Skeletal muscle tissue (tissue), 4 donors: ENCODE measurements around the gene PDZD4. TPM values are rescaled to one million over a fixed set of nuclear protein-coding genes. Genes with fewer than 3 reads are reported as not detected.

Experiments
- H3K27ac ChIP-seq: one replicate; pipeline ENCODE4 v1.7.0; 2013; ENCODE audit warnings: mild to moderate bottlenecking, low read depth, low read length, inconsistent platforms
- H3K27me3 ChIP-seq, 3 donors: one replicate each; pipeline ENCODE4 v1.7.0; 2013; ENCODE audit warnings: low read length in 3 of 3; ENCODE audit not compliant: control insufficient read depth in 3 of 3, insufficient read depth in 3 of 3
- H3K36me3 ChIP-seq, 3 donors: one replicate each; pipeline ENCODE4 v1.7.0; 2013; ENCODE audit warnings: low read length in 3 of 3; ENCODE audit not compliant: control insufficient read depth in 3 of 3, insufficient read depth in 3 of 3
- H3K4me1 ChIP-seq, 3 donors: one replicate each; pipeline ENCODE4 v1.7.0; 2013; ENCODE audit warnings: low read length in 3 of 3, mild to moderate bottlenecking in 3 of 3; ENCODE audit not compliant: control insufficient read depth in 3 of 3, insufficient read depth in 3 of 3
- H3K4me3 ChIP-seq, 3 donors: one replicate each; pipeline ENCODE4 v1.7.0; 2013; ENCODE audit warnings: low read length in 3 of 3
- H3K9ac ChIP-seq, 3 donors: one replicate each; pipeline ENCODE4 v1.7.0; 2013; ENCODE audit warnings: low read length in 3 of 3, mild to moderate bottlenecking in 3 of 3, moderate library complexity in 2 of 3, low read depth in 1 of 3
- H3K9me3 ChIP-seq, 3 donors: one replicate each; pipeline ENCODE4 v1.7.0; 2013; ENCODE audit warnings: low read length in 3 of 3; ENCODE audit not compliant: control insufficient read depth in 3 of 3
- total RNA-seq: library from RNA; depleted of rRNA; stranded (reverse); fragments of >200 nt; gene quantifications from one replicate; pipeline ENCODE4 v1.2.3, GENCODE V29; 2014
- donor health status: Osteomylitis.

PDZD4 gene
- total RNA-seq, 1 donor from 2014 or later: 2.6 TPM

GRCh38 chrX:153832728-153833127, 2.4 kb upstream of the PDZD4 start:
- Histone ChIP-seq H3K9me3 (no peaks in the 10 kb centered on the region), H3K36me3 (no peaks in the 10 kb centered on the region), H3K27ac (no peak overlapping the region), H3K4me3 (no peak overlapping the region), H3K27me3 (peaks cover 0 to 23% (median 3%) of the 10 kb centered on the region in 3 donors), H3K4me1 (peaks cover 0 to 3% (median 0%) of the 10 kb centered on the region in 3 donors), H3K9ac (no peak overlapping the region)

- peaks cover 0 to 25% (median 3%) of the 10 kb centered on the region in 3 donors for H3K27me3 ChIP-seq
- no peak overlapping the region for H3K27ac ChIP-seq
- no peak overlapping the region for H3K9ac ChIP-seq
- peaks cover 0 to 3% (median 0%) of the 10 kb centered on the region in 3 donors for H3K4me1 ChIP-seq
- H3K36me3 ChIP-seq: no peaks in the 10 kb centered on the region
- H3K4me3 ChIP-seq: no peak overlapping the region
- H3K9me3 ChIP-seq: no peaks in the 10 kb centered on the region
Measured at GRCh38 chrX:153831429-153832150, 1.2 kb upstream of the PDZD4 start.

- Histone ChIP-seq H3K27ac (no peak overlapping the region), H3K27me3 (peaks cover 0 to 25% (median 3%) of the 10 kb centered on the region in 3 donors), H3K4me3 (no peak overlapping the region), H3K9ac (no peak overlapping the region), H3K9me3 (no peaks in the 10 kb centered on the region), H3K4me1 (peaks cover 0 to 3% (median 0%) of the 10 kb centered on the region in 3 donors), H3K36me3 (no peaks in the 10 kb centered on the region)
Measured at GRCh38 chrX:153830640-153831428, 490 bp upstream of the PDZD4 start.

- H3K9ac ChIP-seq: peak overlapping the region in 1 of 3 donors; percentile 16
- H3K27ac ChIP-seq: no peak overlapping the region
- H3K36me3 ChIP-seq: no peaks in the 10 kb centered on the region
- H3K4me1 ChIP-seq: peaks cover 0 to 3% (median 0%) of the 10 kb centered on the region in 3 donors
- H3K4me3 ChIP-seq: peak overlapping the region in 2 of 3 donors; percentile 1 to 35
- no peaks in the 10 kb centered on the region for H3K9me3 ChIP-seq
- H3K27me3 ChIP-seq: peaks cover 0 to 26% (median 3%) of the 10 kb centered on the region in 3 donors
Measured at GRCh38 chrX:153829549-153829798, 870 bp downstream of the PDZD4 start.

GRCh38 chrX:153828723-153829548, 1.4 kb downstream of the PDZD4 start:
- Histone ChIP-seq H3K9ac (peak overlapping the region in 1 of 3 donors; percentile 16), H3K4me1 (peaks cover 0 to 3% (median 0%) of the 10 kb centered on the region in 3 donors), H3K27me3 (peaks cover 0 to 28% (median 4%) of the 10 kb centered on the region in 3 donors), H3K36me3 (no peaks in the 10 kb centered on the region), H3K9me3 (no peaks in the 10 kb centered on the region), H3K27ac (no peak overlapping the region), H3K4me3 (peak overlapping the region; percentile 1 to 38 (median 35))

- Histone ChIP-seq H3K4me3 (peak overlapping the region in 1 of 3 donors; percentile 38), H3K27me3 (peaks cover 0 to 30% (median 6%) of the 10 kb centered on the region in 3 donors), H3K9ac (no peak overlapping the region), H3K9me3 (no peaks in the 10 kb centered on the region), H3K27ac (no peak overlapping the region), H3K36me3 (no peaks in the 10 kb centered on the region), H3K4me1 (peaks cover 0 to 3% (median 0%) of the 10 kb centered on the region in 3 donors)
Measured at GRCh38 chrX:153828308-153828707, 2.0 kb downstream of the PDZD4 start.

GRCh38 chrX:153827903-153828302, 2.4 kb downstream of the PDZD4 start:
- H3K4me3 ChIP-seq: no peak overlapping the region

GRCh38 chrX:153827016-153827415, 3.3 kb downstream of the PDZD4 start:
- H3K4me3 ChIP-seq: no peak overlapping the region
- no peak overlapping the region for H3K9ac ChIP-seq
- H3K27me3 ChIP-seq: peaks cover 0 to 22% (median 6%) of the 10 kb centered on the region in 3 donors
- no peaks in the 10 kb centered on the region for H3K36me3 ChIP-seq
- no peaks in the 10 kb centered on the region for H3K9me3 ChIP-seq
- H3K27ac ChIP-seq: no peak overlapping the region
- H3K4me1 ChIP-seq: peaks cover 0 to 3% (median 0%) of the 10 kb centered on the region in 3 donors

More at GRCh38 chrX:153827903-153828302, 2.4 kb downstream of the PDZD4 start:
- Histone ChIP-seq H3K36me3 (no peaks in the 10 kb centered on the region), H3K9me3 (no peaks in the 10 kb centered on the region), H3K27me3 (peaks cover 0 to 30% (median 6%) of the 10 kb centered on the region in 3 donors), H3K4me1 (peaks cover 0 to 3% (median 0%) of the 10 kb centered on the region in 3 donors), H3K9ac (no peak overlapping the region), H3K27ac (no peak overlapping the region)

- H3K9me3 ChIP-seq: no peaks in the 10 kb centered on the region
- no peak overlapping the region for H3K9ac ChIP-seq
- H3K36me3 ChIP-seq: no peaks in the 10 kb centered on the region
- no peak overlapping the region for H3K4me3 ChIP-seq
- no peak overlapping the region for H3K27ac ChIP-seq
- H3K27me3 ChIP-seq: peaks cover 0 to 18% (median 6%) of the 10 kb centered on the region in 3 donors
- H3K4me1 ChIP-seq: peaks cover 0 to 3% (median 0%) of the 10 kb centered on the region in 3 donors
Measured at GRCh38 chrX:153825042-153825441, 5.3 kb downstream of the PDZD4 start.
